HepG2 (cell line): ENCODE data around the gene MPO. TPM values are rescaled to one million over a fixed set of nuclear protein-coding genes. Genes with fewer than 3 reads are reported as not detected.
A peak's percentile ranks its signal among the peaks of the same experiment; 100 is the strongest.

Experiments used
- ARNTL ChIP-seq: sonication (generic); formaldehyde crosslinking; IDR thresholded peaks from 2 replicates; pipeline ENCODE4 v1.4.0; 2020; ENCODE audit warnings: mild to moderate bottlenecking, missing genetic modification reagents
- ATF7 ChIP-seq, 2 experiments: fragments of 450-650 bp in 1 of 2; sonication (generic) in 1 of 2; formaldehyde crosslinking in 1 of 2; IDR thresholded peaks; 2 replicates each; pipeline versions ENCODE4 v1.4.0 to v1.6.1; 2016 to 2020; ENCODE audit warnings: antibody characterized with exemption in 1 of 2, mild to moderate bottlenecking in 1 of 2, missing genetic modification reagents in 1 of 2
- CBX5 ChIP-seq: sonication (generic); formaldehyde crosslinking; IDR thresholded peaks from 2 replicates; pipeline ENCODE4 v1.4.0; 2020; ENCODE audit warnings: missing genetic modification reagents, borderline replicate concordance
- DRAP1 ChIP-seq: IDR thresholded peaks from 2 replicates; pipeline ENCODE4 v1.6.1; 2016; ENCODE audit warnings: missing genetic modification reagents, missing compliant biosample characterization
- ELK4 ChIP-seq: sonication (generic); formaldehyde crosslinking; IDR thresholded peaks from 2 replicates; pipeline ENCODE4 v1.9.0; 2021; ENCODE audit warnings: missing genetic modification reagents, borderline replicate concordance
- GATA4 ChIP-seq: sonication (generic); IDR thresholded peaks from 2 replicates; pipeline ENCODE4 v1.6.1; 2016; ENCODE audit warnings: antibody characterized with exemption, low read depth, borderline replicate concordance
- GATAD1 ChIP-seq: IDR thresholded peaks from 2 replicates; pipeline ENCODE4 v1.6.1; 2016; ENCODE audit warnings: missing genetic modification reagents, missing compliant biosample characterization
- HDAC1 ChIP-seq: sonication (generic); formaldehyde crosslinking; IDR thresholded peaks from 2 replicates; pipeline ENCODE4 v1.5.1; 2020; ENCODE audit warnings: mild to moderate bottlenecking, missing genetic modification reagents
- HMG20B ChIP-seq: conservative IDR thresholded peaks from 2 replicates; pipeline ENCODE4 v1.6.1; 2016; ENCODE audit warnings: missing genetic modification reagents, missing compliant biosample characterization
- HMGXB4 ChIP-seq, 2 experiments: sonication (generic) in 1 of 2; formaldehyde crosslinking in 1 of 2; IDR thresholded peaks; 2 replicates each; pipeline versions ENCODE4 v1.4.0 to v1.6.1; 2018 to 2020; ENCODE audit warnings: missing genetic modification reagents in 2 of 2, borderline replicate concordance in 1 of 2, low read depth in 1 of 2, mild to moderate bottlenecking in 1 of 2, missing biosample characterization in 1 of 2
- MTF1 ChIP-seq: sonication (generic); formaldehyde crosslinking; IDR thresholded peaks from 2 replicates; pipeline ENCODE4 v1.5.0; 2020; ENCODE audit warnings: missing genetic modification reagents
- NFE2 ChIP-seq: sonication (generic); formaldehyde crosslinking; IDR thresholded peaks from 2 replicates; pipeline ENCODE4 v1.4.0; 2020; ENCODE audit warnings: missing genetic modification reagents
- NR2C2 ChIP-seq: sonication (generic); formaldehyde crosslinking; IDR thresholded peaks from 2 replicates; pipeline ENCODE4 v1.4.0; 2020; ENCODE audit warnings: missing genetic modification reagents, mild to moderate bottlenecking, moderate library complexity, borderline replicate concordance
- PITX1 ChIP-seq: sonication (generic); formaldehyde crosslinking; IDR thresholded peaks from 2 replicates; pipeline ENCODE4 v1.5.1; 2020; ENCODE audit warnings: mild to moderate bottlenecking, missing genetic modification reagents
- SKIL ChIP-seq: sonication (generic); formaldehyde crosslinking; IDR thresholded peaks from 2 replicates; pipeline ENCODE4 v1.8.0; 2022; ENCODE audit warnings: missing genetic modification reagents, mild to moderate bottlenecking, moderate library complexity, borderline replicate concordance
- TFAP4 ChIP-seq: sonication (generic); IDR thresholded peaks from 2 replicates; pipeline ENCODE4 v1.6.1; 2016; ENCODE audit warnings: low read depth, borderline replicate concordance
- ZMYM2 ChIP-seq: sonication (generic); formaldehyde crosslinking; IDR thresholded peaks from 2 replicates; pipeline ENCODE4 v1.8.0; 2022; ENCODE audit warnings: mild to moderate bottlenecking, missing genetic modification reagents
- ZNF230 ChIP-seq: sonication (generic); formaldehyde crosslinking; IDR thresholded peaks from 2 replicates; pipeline ENCODE4 v1.4.0; 2020; ENCODE audit warnings: mild to moderate bottlenecking, missing genetic modification reagents
- ZNF326 ChIP-seq: sonication (generic); formaldehyde crosslinking; IDR thresholded peaks from 2 replicates; pipeline ENCODE4 v1.4.0; 2020; ENCODE audit warnings: missing genetic modification reagents, borderline replicate concordance
- ZNF337 ChIP-seq: sonication (generic); formaldehyde crosslinking; IDR thresholded peaks from 2 replicates; pipeline ENCODE4 v1.5.1; 2020; ENCODE audit warnings: missing genetic modification reagents, low read depth, mild to moderate bottlenecking, borderline replicate concordance
- ZNF879 ChIP-seq: sonication (generic); formaldehyde crosslinking; IDR thresholded peaks from 2 replicates; pipeline ENCODE4 v1.8.1; 2023; ENCODE audit warnings: missing genetic modification reagents
- ZSCAN22 ChIP-seq: sonication (generic); formaldehyde crosslinking; IDR thresholded peaks from 2 replicates; pipeline ENCODE4 v1.4.0; 2020; ENCODE audit warnings: mild to moderate bottlenecking, missing genetic modification reagents
- polyA plus RNA-seq, 8 experiments: library from polyadenylated mRNA; depleted of rRNA in 3 of 8; stranded (reverse) in 7 of 8; unstranded in 1 of 8; fragments of >200 nt; fragmentation: Illumina TruSeq in 4 of 8; extraction: Trizol in 4 of 8; gene quantifications; 2 replicates each; pipeline versions ENCODE4 v1.2.1 to v1.2.3, GENCODE V29; 2011 to 2016; ENCODE audit warnings: low read depth in 4 of 8, missing spikeins in 1 of 8, mixed read lengths in 1 of 8; ENCODE audit not compliant: insufficient read depth in 1 of 8
- total RNA-seq, 5 experiments: library from RNA; depleted of rRNA; stranded (reverse); fragments of >200 nt; fragmentation: Illumina TruSeq; extraction: Trizol; gene quantifications; 2 replicates each; pipeline ENCODE4 v1.2.3, GENCODE V29; 2016; ENCODE audit warnings: low read depth in 1 of 5

The MPO gene
- total and polyA plus RNA-seq, 2 of the 13 experiments (the other 11 are each of a cell fraction or from before 2014, with no cell fraction given): not detected

GRCh38 chr17:58250344-58251011, 30.3 kb downstream of the MPO start (continued):
- no peak for TF ChIP-seq TFAP4
- 0 out of 4 replicates have a peak, but pooled peaks of 1 of the 2 experiments have one; percentile 13 for TF ChIP-seq HMGXB4 (CRISPR knock-in tag; IDR thresholded peaks at IDR 0.05; ENCODE audit: borderline replicate concordance in 1 of 2, low read depth in 1 of 2)
- no peak for TF ChIP-seq PITX1 (CRISPR knock-in tag)
- no peak for TF ChIP-seq ZNF337 (CRISPR knock-in tag)
- no peak for TF ChIP-seq GATAD1 (CRISPR knock-in tag)
- TF ChIP-seq ATF7 (IDR thresholded peaks at IDR 0.05): no peak
- TF ChIP-seq ATF7 (CRISPR knock-in tag; IDR thresholded peaks at IDR 0.05): no peak
- TF ChIP-seq MTF1: no peak
- no peak for TF ChIP-seq ZMYM2
- TF ChIP-seq HDAC1: peak; percentile 41; the same call in 1 of the 2 replicates
- no peak for TF ChIP-seq ZNF326
- TF ChIP-seq CBX5: no peak
- no peak for TF ChIP-seq ZSCAN22
- no peak for TF ChIP-seq GATA4
- no peak for TF ChIP-seq ZNF879 (CRISPR knock-in tag)
- TF ChIP-seq ZNF230 (CRISPR knock-in tag): 0 out of 2 replicates have a peak, but pooled peaks have one; percentile 8
- TF ChIP-seq ELK4 (CRISPR knock-in tag): no peak
- TF ChIP-seq DRAP1: no peak
- no peak for TF ChIP-seq NFE2 (CRISPR knock-in tag)
- TF ChIP-seq ARNTL (CRISPR knock-in tag): peak; percentile 48; the same call in 1 of the 2 replicates
- peak; percentile 27; the same call in 1 of the 2 replicates for TF ChIP-seq HMG20B
- TF ChIP-seq SKIL (CRISPR knock-in tag): no peak
- peak; percentile 37; the same call in 1 of the 2 replicates for TF ChIP-seq NR2C2 (CRISPR knock-in tag)
